K562 (cell line): ENCODE results near the gene CREB3L2. TPM values are rescaled to one million over a fixed set of nuclear protein-coding genes. Genes with fewer than 3 reads are reported as not detected.

Experiments
- BDP1 ChIP-seq: IDR thresholded peaks from 3 replicates; pipeline ENCODE4 v1.6.1; 2011; ENCODE audit not compliant: insufficient read length, insufficient read depth
- GABPA ChIP-seq: fragments of 200-800 bp; sonication (Bioruptor generic); conservative IDR thresholded peaks from 2 replicates; pipeline ENCODE4 v1.6.1; 2016; ENCODE audit warnings: low read depth, missing genetic modification characterization, missing compliant biosample characterization
- HDAC2 ChIP-seq: fragments of 450-650 bp; IDR thresholded peaks from 2 replicates; pipeline ENCODE4 v1.6.1; 2016; ENCODE audit warnings: mild to moderate bottlenecking
- HLTF ChIP-seq: fragments of 450-650 bp; IDR thresholded peaks from 2 replicates; pipeline ENCODE4 v1.6.1; 2016
- HMG20A ChIP-seq: fragments of 450-650 bp; formaldehyde crosslinking; conservative IDR thresholded peaks from 2 replicates; pipeline ENCODE4 v1.4.0; 2020; ENCODE audit warnings: mild to moderate bottlenecking, mixed read lengths
- POLR2A ChIP-seq: fragments of 450-650 bp; conservative IDR thresholded peaks from 2 replicates; pipeline ENCODE4 v1.6.1; 2016
- PYGO2 ChIP-seq: fragments of 450-650 bp; IDR thresholded peaks from 2 replicates; pipeline ENCODE4 v1.6.1; 2016; ENCODE audit warnings: mild to moderate bottlenecking, missing genetic modification characterization, moderate library complexity, missing compliant biosample characterization
- RNF2 ChIP-seq: sonication (generic); IDR thresholded peaks from 2 replicates; pipeline ENCODE4 v1.6.1; 2016
- SMAD1 ChIP-seq: fragments of 150-350 bp; IDR thresholded peaks from 2 replicates; pipeline ENCODE4 v1.6.1; 2014; ENCODE audit warnings: low read length, low read depth; ENCODE audit not compliant: partially characterized antibody
- TOE1 ChIP-seq, 2 experiments: fragments of 450-650 bp in 1 of 2; sonication (generic) in 1 of 2; formaldehyde crosslinking in 1 of 2; IDR thresholded peaks; 2 replicates each; pipeline versions ENCODE4 v1.7.1 to v1.8.0; 2016 to 2022; ENCODE audit warnings: borderline replicate concordance in 2 of 2, mild to moderate bottlenecking in 2 of 2, antibody characterized with exemption in 1 of 2, inconsistent platforms in 1 of 2, low read depth in 1 of 2, missing genetic modification reagents in 1 of 2, moderate library complexity in 1 of 2
- TRIM28 ChIP-seq: fragments of 450-650 bp; IDR thresholded peaks from 2 replicates; pipeline ENCODE4 v1.6.1; 2017
- ZNF23 ChIP-seq: fragments of 250-450 bp; sonication (Bioruptor Pico); IDR thresholded peaks from 2 replicates; pipeline ENCODE4 v1.4.0; 2020; ENCODE audit warnings: mild to moderate bottlenecking
- ZNF583 ChIP-seq: fragments of 250-450 bp; sonication (Bioruptor Pico); IDR thresholded peaks from 2 replicates; pipeline ENCODE4 v1.4.0; 2020
- polyA plus RNA-seq, 8 experiments: library from polyadenylated mRNA; depleted of rRNA in 4 of 8; stranded (reverse) in 5 of 8; unstranded in 3 of 8; fragments of >200 nt; fragmentation: Nextera tagmentation in 2 of 8; fragmentation: Illumina TruSeq in 1 of 8; extraction: Ambion mirVana in 2 of 8; extraction: Trizol in 1 of 8; gene quantifications; 2 replicates each; pipeline versions ENCODE4 v1.2.1 to v1.2.3, GENCODE V29; 2011 to 2014; ENCODE audit warnings: inconsistent platforms in 1 of 8, missing spikeins in 1 of 8
- total RNA-seq, 7 experiments: library from RNA; depleted of rRNA in 6 of 7; stranded (reverse); fragments of >200 nt in 6 of 7; fragmentation: Illumina TruSeq in 2 of 7; extraction: Trizol in 2 of 7; gene quantifications; 2 replicates each; pipeline versions ENCODE4 v1.2.1 to v1.2.3, GENCODE V29; 2011 to 2021; ENCODE audit warnings: low replicate concordance in 1 of 7
- TF ChIP-seq, protein P1 (sequence below), 3 experiments: fragments of 200-800 bp in 1 of 3; fragments of 250-450 bp in 1 of 3; fragments of 450-650 bp in 1 of 3; sonication (Bioruptor Pico) in 1 of 3; sonication (Bioruptor generic) in 1 of 3; formaldehyde crosslinking in 1 of 3; IDR thresholded peaks; 2 replicates each; pipeline versions ENCODE4 v1.6.1 to v1.8.0; 2016 to 2022; ENCODE audit warnings: mild to moderate bottlenecking in 2 of 3, missing genetic modification characterization in 2 of 3, missing compliant biosample characterization in 1 of 3, moderate library complexity in 1 of 3
- TF ChIP-seq, protein P2 (sequence below): conservative IDR thresholded peaks from 2 replicates; pipeline ENCODE4 v1.6.1; 2011; ENCODE audit warnings: low read depth, mild to moderate bottlenecking, low read length; ENCODE audit not compliant: control insufficient read depth
- TF ChIP-seq, protein P3 (sequence below): fragments of 450-650 bp; IDR thresholded peaks from 2 replicates; pipeline ENCODE4 v1.6.1; 2016; ENCODE audit warnings: borderline replicate concordance
- TF ChIP-seq, protein P4 (sequence below): sonication (generic); formaldehyde crosslinking; IDR thresholded peaks from 2 replicates; pipeline ENCODE4 v1.8.0; 2023; ENCODE audit warnings: mild to moderate bottlenecking, missing genetic modification reagents
- TF ChIP-seq, protein P5 (sequence below): fragments of 250-450 bp; sonication (Bioruptor Pico); IDR thresholded peaks from 2 replicates; pipeline ENCODE4 v1.8.0; 2021; ENCODE audit warnings: moderate library complexity, mild to moderate bottlenecking, inconsistent platforms
- TF ChIP-seq, protein P6 (sequence below): fragments of 250-450 bp; sonication (Bioruptor Pico); IDR thresholded peaks from 2 replicates; pipeline ENCODE4 v1.5.0; 2021

Gene CREB3L2
- total and polyA plus RNA-seq, 9 of the 15 experiments (the other 6 are each of a cell fraction or from before 2014, with no cell fraction given): 7.1 to 45.6 (median 15.8) TPM

DNA sequence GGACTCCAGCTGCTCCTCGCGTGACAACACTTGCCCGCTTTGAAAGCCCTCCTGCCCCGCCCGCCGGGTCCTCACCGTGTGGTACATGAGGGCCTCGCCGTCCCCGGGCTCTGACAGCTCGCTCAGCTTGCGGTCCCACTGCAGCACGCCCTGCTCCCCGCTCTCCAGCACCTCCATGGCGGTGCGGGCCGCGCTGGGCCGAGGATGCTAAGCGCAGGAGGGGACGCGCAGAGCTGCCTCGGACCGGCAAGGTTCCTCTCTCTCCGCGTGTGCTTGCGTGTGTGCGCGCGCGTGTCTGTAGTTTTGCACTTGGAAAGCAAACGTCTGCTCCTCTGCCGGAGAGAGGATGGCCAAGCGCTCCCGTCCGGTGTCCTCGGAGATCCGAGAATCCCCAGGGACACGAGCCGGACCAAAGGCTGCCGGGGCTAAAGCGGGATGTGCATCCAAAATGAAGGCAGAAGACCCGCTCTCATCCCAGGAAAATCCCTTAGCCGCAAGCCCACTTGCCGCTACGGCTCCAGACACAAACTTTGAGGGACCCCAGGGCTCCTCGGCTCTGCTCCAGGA lies at the start of gene CREB3L2 (continued):
- TF ChIP-seq TRIM28: 0 out of 2 replicates have a peak, but pooled peaks have one; percentile 31
- TF ChIP-seq POLR2A: peak; percentile 81
- TF ChIP-seq, protein P1, sequence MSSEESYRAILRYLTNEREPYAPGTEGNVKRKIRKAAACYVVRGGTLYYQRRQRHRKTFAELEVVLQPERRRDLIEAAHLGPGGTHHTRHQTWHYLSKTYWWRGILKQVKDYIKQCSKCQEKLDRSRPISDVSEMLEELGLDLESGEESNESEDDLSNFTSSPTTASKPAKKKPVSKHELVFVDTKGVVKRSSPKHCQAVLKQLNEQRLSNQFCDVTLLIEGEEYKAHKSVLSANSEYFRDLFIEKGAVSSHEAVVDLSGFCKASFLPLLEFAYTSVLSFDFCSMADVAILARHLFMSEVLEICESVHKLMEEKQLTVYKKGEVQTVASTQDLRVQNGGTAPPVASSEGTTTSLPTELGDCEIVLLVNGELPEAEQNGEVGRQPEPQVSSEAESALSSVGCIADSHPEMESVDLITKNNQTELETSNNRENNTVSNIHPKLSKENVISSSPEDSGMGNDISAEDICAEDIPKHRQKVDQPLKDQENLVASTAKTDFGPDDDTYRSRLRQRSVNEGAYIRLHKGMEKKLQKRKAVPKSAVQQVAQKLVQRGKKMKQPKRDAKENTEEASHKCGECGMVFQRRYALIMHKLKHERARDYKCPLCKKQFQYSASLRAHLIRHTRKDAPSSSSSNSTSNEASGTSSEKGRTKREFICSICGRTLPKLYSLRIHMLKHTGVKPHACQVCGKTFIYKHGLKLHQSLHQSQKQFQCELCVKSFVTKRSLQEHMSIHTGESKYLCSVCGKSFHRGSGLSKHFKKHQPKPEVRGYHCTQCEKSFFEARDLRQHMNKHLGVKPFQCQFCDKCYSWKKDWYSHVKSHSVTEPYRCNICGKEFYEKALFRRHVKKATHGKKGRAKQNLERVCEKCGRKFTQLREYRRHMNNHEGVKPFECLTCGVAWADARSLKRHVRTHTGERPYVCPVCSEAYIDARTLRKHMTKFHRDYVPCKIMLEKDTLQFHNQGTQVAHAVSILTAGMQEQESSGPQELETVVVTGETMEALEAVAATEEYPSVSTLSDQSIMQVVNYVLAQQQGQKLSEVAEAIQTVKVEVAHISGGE (CRISPR knock-in tag; IDR thresholded peaks at IDR 0.05): 0 out of 6 replicates have a peak, but pooled peaks of 1 of the 3 experiments have one; percentile 13
- TF ChIP-seq, protein P2, sequence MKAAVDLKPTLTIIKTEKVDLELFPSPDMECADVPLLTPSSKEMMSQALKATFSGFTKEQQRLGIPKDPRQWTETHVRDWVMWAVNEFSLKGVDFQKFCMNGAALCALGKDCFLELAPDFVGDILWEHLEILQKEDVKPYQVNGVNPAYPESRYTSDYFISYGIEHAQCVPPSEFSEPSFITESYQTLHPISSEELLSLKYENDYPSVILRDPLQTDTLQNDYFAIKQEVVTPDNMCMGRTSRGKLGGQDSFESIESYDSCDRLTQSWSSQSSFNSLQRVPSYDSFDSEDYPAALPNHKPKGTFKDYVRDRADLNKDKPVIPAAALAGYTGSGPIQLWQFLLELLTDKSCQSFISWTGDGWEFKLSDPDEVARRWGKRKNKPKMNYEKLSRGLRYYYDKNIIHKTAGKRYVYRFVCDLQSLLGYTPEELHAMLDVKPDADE: 0 out of 2 replicates have a peak, but pooled peaks have one; percentile 47
- peak; percentile 72; the same call in 1 of the 2 replicates for TF ChIP-seq ZNF583 (CRISPR knock-in tag)
- no peak for TF ChIP-seq PYGO2 (tag)
- no peak for TF ChIP-seq ZNF23
- no peak for TF ChIP-seq HMG20A
- peak; percentile 26; the same call in 1 of the 2 replicates for TF ChIP-seq RNF2
- TF ChIP-seq, protein P3, sequence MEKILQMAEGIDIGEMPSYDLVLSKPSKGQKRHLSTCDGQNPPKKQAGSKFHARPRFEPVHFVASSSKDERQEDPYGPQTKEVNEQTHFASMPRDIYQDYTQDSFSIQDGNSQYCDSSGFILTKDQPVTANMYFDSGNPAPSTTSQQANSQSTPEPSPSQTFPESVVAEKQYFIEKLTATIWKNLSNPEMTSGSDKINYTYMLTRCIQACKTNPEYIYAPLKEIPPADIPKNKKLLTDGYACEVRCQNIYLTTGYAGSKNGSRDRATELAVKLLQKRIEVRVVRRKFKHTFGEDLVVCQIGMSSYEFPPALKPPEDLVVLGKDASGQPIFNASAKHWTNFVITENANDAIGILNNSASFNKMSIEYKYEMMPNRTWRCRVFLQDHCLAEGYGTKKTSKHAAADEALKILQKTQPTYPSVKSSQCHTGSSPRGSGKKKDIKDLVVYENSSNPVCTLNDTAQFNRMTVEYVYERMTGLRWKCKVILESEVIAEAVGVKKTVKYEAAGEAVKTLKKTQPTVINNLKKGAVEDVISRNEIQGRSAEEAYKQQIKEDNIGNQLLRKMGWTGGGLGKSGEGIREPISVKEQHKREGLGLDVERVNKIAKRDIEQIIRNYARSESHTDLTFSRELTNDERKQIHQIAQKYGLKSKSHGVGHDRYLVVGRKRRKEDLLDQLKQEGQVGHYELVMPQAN: peak; percentile 94
- TF ChIP-seq HDAC2: 0 out of 2 replicates have a peak, but pooled peaks have one; percentile 65
- 0 out of 2 replicates have a peak, but pooled peaks have one; percentile 81 for TF ChIP-seq HLTF
- TF ChIP-seq GABPA (tag): no peak; the same call in 1 of the 2 replicates
- TF ChIP-seq, protein P4, sequence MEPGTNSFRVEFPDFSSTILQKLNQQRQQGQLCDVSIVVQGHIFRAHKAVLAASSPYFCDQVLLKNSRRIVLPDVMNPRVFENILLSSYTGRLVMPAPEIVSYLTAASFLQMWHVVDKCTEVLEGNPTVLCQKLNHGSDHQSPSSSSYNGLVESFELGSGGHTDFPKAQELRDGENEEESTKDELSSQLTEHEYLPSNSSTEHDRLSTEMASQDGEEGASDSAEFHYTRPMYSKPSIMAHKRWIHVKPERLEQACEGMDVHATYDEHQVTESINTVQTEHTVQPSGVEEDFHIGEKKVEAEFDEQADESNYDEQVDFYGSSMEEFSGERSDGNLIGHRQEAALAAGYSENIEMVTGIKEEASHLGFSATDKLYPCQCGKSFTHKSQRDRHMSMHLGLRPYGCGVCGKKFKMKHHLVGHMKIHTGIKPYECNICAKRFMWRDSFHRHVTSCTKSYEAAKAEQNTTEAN (CRISPR knock-in tag): peak; percentile 94; the same call in 1 of the 2 replicates
- peak; percentile 60 for TF ChIP-seq SMAD1
- TF ChIP-seq, protein P5, sequence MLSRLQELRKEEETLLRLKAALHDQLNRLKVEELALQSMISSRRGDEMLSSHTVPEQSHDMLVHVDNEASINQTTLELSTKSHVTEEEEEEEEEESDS: no peak
- peak; percentile 50; the same call in 1 of the 2 replicates for TF ChIP-seq TOE1 (IDR thresholded peaks at IDR 0.05; ENCODE audit: borderline replicate concordance)
- 0 out of 2 replicates have a peak, but pooled peaks have one; percentile 53 for TF ChIP-seq TOE1 (CRISPR knock-in tag; IDR thresholded peaks at IDR 0.05; ENCODE audit: borderline replicate concordance, low read depth)
- TF ChIP-seq BDP1: no peak
- TF ChIP-seq, protein P6, sequence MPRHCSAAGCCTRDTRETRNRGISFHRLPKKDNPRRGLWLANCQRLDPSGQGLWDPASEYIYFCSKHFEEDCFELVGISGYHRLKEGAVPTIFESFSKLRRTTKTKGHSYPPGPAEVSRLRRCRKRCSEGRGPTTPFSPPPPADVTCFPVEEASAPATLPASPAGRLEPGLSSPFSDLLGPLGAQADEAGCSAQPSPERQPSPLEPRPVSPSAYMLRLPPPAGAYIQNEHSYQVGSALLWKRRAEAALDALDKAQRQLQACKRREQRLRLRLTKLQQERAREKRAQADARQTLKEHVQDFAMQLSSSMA: no peak
